WTC11 (cell line): ENCODE data around the gene SGCD.

Experiments
- ATF2 ChIP-seq: sonication (generic); formaldehyde crosslinking; IDR thresholded peaks from 2 replicates; pipeline ENCODE4 v1.8.1; 2022; ENCODE audit warnings: low read depth, missing genetic modification reagents, borderline replicate concordance
- ELF4 ChIP-seq: sonication (generic); formaldehyde crosslinking; IDR thresholded peaks from 2 replicates; pipeline ENCODE4 v1.8.1; 2022; ENCODE audit warnings: low read depth, mild to moderate bottlenecking, moderate library complexity, missing genetic modification reagents
- FOXJ3 ChIP-seq: sonication (generic); formaldehyde crosslinking; IDR thresholded peaks from 2 replicates; pipeline ENCODE4 v1.9.0; 2021; ENCODE audit warnings: missing genetic modification reagents, mild to moderate bottlenecking, borderline replicate concordance
- GABPB1 ChIP-seq: sonication (generic); formaldehyde crosslinking; IDR thresholded peaks from 2 replicates; pipeline ENCODE4 v1.8.1; 2023; ENCODE audit warnings: mild to moderate bottlenecking, missing genetic modification reagents
- IRF1 ChIP-seq: sonication (generic); formaldehyde crosslinking; IDR thresholded peaks from 2 replicates; pipeline ENCODE4 v1.8.0; 2023; ENCODE audit warnings: missing genetic modification reagents
- NFATC4 ChIP-seq: fragments of 250-450 bp; sonication (Bioruptor Pico); IDR thresholded peaks from 2 replicates; pipeline ENCODE4 v1.9.0; 2021; ENCODE audit warnings: mild to moderate bottlenecking
- NFYB ChIP-seq: sonication (generic); formaldehyde crosslinking; conservative IDR thresholded peaks from 2 replicates; pipeline ENCODE4 v1.8.0; 2022; ENCODE audit warnings: low read depth, missing genetic modification reagents
- PREB ChIP-seq: sonication (generic); formaldehyde crosslinking; IDR thresholded peaks from 2 replicates; pipeline ENCODE4 v1.8.1; 2022; ENCODE audit warnings: mild to moderate bottlenecking, missing genetic modification reagents, moderate library complexity, borderline replicate concordance
- TCF7 ChIP-seq: sonication (generic); formaldehyde crosslinking; IDR thresholded peaks from 2 replicates; pipeline ENCODE4 v1.8.0; 2022; ENCODE audit warnings: mild to moderate bottlenecking, low read depth, missing genetic modification reagents, moderate library complexity
- ZNF425 ChIP-seq: fragments of 250-450 bp; sonication (Bioruptor Pico); conservative IDR thresholded peaks from 2 replicates; pipeline ENCODE4 v1.9.0; 2021; ENCODE audit warnings: mild to moderate bottlenecking
- TF ChIP-seq, protein P1 (sequence below): fragments of 200-600 bp; IDR thresholded peaks from 2 replicates; pipeline ENCODE4 v1.8.0; 2022; ENCODE audit warnings: antibody characterized with exemption
- TF ChIP-seq, protein P2 (sequence below): sonication (generic); formaldehyde crosslinking; IDR thresholded peaks from 2 replicates; pipeline ENCODE4 v1.8.1; 2022; ENCODE audit warnings: low read depth, mild to moderate bottlenecking, moderate library complexity, missing genetic modification reagents, borderline replicate concordance
- TF ChIP-seq, protein P3 (sequence below): sonication (generic); formaldehyde crosslinking; IDR thresholded peaks from 2 replicates; pipeline ENCODE4 v1.8.0; 2022; ENCODE audit warnings: mild to moderate bottlenecking, missing genetic modification reagents
- TF ChIP-seq, protein P4 (sequence below): sonication (generic); formaldehyde crosslinking; IDR thresholded peaks from 2 replicates; pipeline ENCODE4 v1.8.0; 2022; ENCODE audit warnings: mild to moderate bottlenecking, missing genetic modification reagents

DNA sequence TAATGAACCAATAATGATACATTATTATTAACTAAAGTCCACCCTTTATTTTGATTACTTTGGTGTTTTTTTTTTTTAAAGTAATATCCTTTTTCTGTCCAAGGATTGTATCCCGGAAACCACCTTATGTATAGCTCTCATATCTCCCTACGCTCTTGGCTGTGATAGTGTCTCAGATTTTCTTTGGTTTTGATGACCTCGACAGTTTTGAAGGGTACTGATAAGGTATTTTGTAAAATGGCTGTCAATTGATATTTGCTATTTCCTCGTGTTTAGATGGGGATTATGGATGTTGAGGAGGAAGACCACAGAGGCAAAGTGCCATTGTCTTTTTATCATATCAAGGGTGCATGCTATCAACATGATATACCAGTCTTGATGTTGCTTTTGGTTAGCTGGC, 259.0 kb downstream of the SGCD start:
- TF ChIP-seq NFATC4 (CRISPR knock-in tag) (no peak), IRF1 (no peak), TCF7 (no peak), ATF2 (CRISPR knock-in tag) (no peak), GABPB1 (CRISPR knock-in tag) (no peak), NFYB (CRISPR knock-in tag) (no peak), PREB (CRISPR knock-in tag) (no peak), ZNF425 (CRISPR knock-in tag) (no peak), ELF4 (CRISPR knock-in tag) (no peak), FOXJ3 (CRISPR knock-in tag) (no peak)
- TF ChIP-seq, protein P1, sequence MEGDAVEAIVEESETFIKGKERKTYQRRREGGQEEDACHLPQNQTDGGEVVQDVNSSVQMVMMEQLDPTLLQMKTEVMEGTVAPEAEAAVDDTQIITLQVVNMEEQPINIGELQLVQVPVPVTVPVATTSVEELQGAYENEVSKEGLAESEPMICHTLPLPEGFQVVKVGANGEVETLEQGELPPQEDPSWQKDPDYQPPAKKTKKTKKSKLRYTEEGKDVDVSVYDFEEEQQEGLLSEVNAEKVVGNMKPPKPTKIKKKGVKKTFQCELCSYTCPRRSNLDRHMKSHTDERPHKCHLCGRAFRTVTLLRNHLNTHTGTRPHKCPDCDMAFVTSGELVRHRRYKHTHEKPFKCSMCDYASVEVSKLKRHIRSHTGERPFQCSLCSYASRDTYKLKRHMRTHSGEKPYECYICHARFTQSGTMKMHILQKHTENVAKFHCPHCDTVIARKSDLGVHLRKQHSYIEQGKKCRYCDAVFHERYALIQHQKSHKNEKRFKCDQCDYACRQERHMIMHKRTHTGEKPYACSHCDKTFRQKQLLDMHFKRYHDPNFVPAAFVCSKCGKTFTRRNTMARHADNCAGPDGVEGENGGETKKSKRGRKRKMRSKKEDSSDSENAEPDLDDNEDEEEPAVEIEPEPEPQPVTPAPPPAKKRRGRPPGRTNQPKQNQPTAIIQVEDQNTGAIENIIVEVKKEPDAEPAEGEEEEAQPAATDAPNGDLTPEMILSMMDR, result no peak
- TF ChIP-seq, protein P2, sequence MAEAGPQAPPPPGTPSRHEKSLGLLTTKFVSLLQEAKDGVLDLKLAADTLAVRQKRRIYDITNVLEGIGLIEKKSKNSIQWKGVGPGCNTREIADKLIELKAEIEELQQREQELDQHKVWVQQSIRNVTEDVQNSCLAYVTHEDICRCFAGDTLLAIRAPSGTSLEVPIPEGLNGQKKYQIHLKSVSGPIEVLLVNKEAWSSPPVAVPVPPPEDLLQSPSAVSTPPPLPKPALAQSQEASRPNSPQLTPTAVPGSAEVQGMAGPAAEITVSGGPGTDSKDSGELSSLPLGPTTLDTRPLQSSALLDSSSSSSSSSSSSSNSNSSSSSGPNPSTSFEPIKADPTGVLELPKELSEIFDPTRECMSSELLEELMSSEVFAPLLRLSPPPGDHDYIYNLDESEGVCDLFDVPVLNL (CRISPR knock-in tag), result no peak
- TF ChIP-seq, protein P3, sequence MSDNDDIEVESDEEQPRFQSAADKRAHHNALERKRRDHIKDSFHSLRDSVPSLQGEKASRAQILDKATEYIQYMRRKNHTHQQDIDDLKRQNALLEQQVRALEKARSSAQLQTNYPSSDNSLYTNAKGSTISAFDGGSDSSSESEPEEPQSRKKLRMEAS (CRISPR knock-in tag), result no peak
- TF ChIP-seq, protein P4, sequence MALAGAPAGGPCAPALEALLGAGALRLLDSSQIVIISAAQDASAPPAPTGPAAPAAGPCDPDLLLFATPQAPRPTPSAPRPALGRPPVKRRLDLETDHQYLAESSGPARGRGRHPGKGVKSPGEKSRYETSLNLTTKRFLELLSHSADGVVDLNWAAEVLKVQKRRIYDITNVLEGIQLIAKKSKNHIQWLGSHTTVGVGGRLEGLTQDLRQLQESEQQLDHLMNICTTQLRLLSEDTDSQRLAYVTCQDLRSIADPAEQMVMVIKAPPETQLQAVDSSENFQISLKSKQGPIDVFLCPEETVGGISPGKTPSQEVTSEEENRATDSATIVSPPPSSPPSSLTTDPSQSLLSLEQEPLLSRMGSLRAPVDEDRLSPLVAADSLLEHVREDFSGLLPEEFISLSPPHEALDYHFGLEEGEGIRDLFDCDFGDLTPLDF, result no peak
